Esophagus squamous epithelium (tissue), 5 donors: Measurements from ENCODE around the gene CLUH. TPM values are rescaled to one million over a fixed set of nuclear protein-coding genes. Genes with fewer than 3 reads are reported as not detected.

Experiments
- DNase-seq: peaks from one replicate; lab custom pipeline; 2025; lab: John Stamatoyannopoulos, UW
- H3K27ac ChIP-seq, 4 donors: fragments of 200-600 bp; sonication (generic); one replicate each; pipeline ENCODE4 v1.5.1; 2016 to 2019; ENCODE audit warnings: mild to moderate bottlenecking in 1 of 4
- H3K27me3 ChIP-seq, 4 donors: fragments of 200-600 bp; sonication (generic); 1 replicate in 3 of 4; 2 replicates in 1 of 4; pipeline versions ENCODE4 v1.5.1 to v1.6.0; 2017 to 2021; ENCODE audit warnings: antibody characterized with exemption in 1 of 4
- H3K36me3 ChIP-seq, 3 donors: fragments of 200-600 bp; sonication (generic); one replicate each; pipeline ENCODE4 v1.5.1; 2016 to 2019
- H3K4me1 ChIP-seq, 3 donors: fragments of 200-600 bp; sonication (generic); one replicate each; pipeline ENCODE4 v1.5.1; 2017 to 2019
- H3K4me3 ChIP-seq, 4 donors: fragments of 200-600 bp; sonication (generic); 1 replicate in 3 of 4; 2 replicates in 1 of 4; pipeline ENCODE4 v1.5.1; 2016 to 2019; ENCODE audit warnings: mild to moderate bottlenecking in 2 of 4, moderate library complexity in 1 of 4
- H3K9me3 ChIP-seq, 3 donors: fragments of 200-600 bp; sonication (generic); one replicate each; pipeline ENCODE4 v1.5.1; 2016 to 2019
- POLR2A ChIP-seq, 4 donors: fragments of 450-650 bp; IDR thresholded peaks; one replicate each; pipeline ENCODE4 v1.6.1; 2017; ENCODE audit warnings: antibody characterized with exemption in 4 of 4, mild to moderate bottlenecking in 4 of 4, moderate library complexity in 3 of 4
- WGBS, 2 donors: methylation state at CpG; one replicate each; pipeline ENCODE4 v1.1.5; 2018; 5-methylcytosine and 5-hydroxymethylcytosine counted together
- intact Hi-C: fragments of 100-400 bp; cut with DNase I; formaldehyde crosslinking; loops from one replicate; pipeline ENCODE4 v1.15.0; 2022
- total RNA-seq, 4 donors: library from RNA; depleted of rRNA; stranded (reverse); fragments of >200 nt; gene quantifications; one replicate each; pipeline ENCODE4 v1.1.0, GENCODE V29; 2016
- TF ChIP-seq, protein P1 (sequence below), 6 experiments: fragments of 450-650 bp in 4 of 6; fragments of 200-600 bp in 2 of 6; sonication (generic) in 2 of 6; IDR thresholded peaks; one replicate each; pipeline ENCODE4 v1.5.1; 2016 to 2019; ENCODE audit warnings: antibody characterized with exemption in 6 of 6, mild to moderate bottlenecking in 4 of 6, moderate library complexity in 4 of 6
- donor health status: DM: yes; HTN: yes; CAD: no.

CLUH gene
- total RNA-seq, 4 donors from 2014 or later: 89.2 to 164 (median 136) TPM

GRCh38 chr17:2705888-2706795 is 5.4 kb downstream of the CLUH start:
- TF ChIP-seq, protein P1, sequence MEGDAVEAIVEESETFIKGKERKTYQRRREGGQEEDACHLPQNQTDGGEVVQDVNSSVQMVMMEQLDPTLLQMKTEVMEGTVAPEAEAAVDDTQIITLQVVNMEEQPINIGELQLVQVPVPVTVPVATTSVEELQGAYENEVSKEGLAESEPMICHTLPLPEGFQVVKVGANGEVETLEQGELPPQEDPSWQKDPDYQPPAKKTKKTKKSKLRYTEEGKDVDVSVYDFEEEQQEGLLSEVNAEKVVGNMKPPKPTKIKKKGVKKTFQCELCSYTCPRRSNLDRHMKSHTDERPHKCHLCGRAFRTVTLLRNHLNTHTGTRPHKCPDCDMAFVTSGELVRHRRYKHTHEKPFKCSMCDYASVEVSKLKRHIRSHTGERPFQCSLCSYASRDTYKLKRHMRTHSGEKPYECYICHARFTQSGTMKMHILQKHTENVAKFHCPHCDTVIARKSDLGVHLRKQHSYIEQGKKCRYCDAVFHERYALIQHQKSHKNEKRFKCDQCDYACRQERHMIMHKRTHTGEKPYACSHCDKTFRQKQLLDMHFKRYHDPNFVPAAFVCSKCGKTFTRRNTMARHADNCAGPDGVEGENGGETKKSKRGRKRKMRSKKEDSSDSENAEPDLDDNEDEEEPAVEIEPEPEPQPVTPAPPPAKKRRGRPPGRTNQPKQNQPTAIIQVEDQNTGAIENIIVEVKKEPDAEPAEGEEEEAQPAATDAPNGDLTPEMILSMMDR (IDR thresholded peaks at IDR 0.05): no peak
- TF ChIP-seq POLR2A (IDR thresholded peaks at IDR 0.05): no peak
- H3K27me3 ChIP-seq: no peaks in the 10 kb centered on the region
- WGBS, 2 donors: 88 to 92% methylated on average over 5 to 7 of the region's 25 CpGs
- H3K36me3 ChIP-seq: peaks cover 20 to 52% (median 25%) of the 10 kb centered on the region in 3 donors
- peaks cover 38 to 66% (median 42%) of the 10 kb centered on the region in 3 donors for H3K4me1 ChIP-seq
- H3K9me3 ChIP-seq: no peaks in the 10 kb centered on the region
- H3K4me3 ChIP-seq: no peak overlapping the region
- H3K27ac ChIP-seq: peak overlapping the region in 1 of 4 donors; percentile 96
- intact Hi-C loops: no loop called here
- no peak for DNase-seq

DNA sequence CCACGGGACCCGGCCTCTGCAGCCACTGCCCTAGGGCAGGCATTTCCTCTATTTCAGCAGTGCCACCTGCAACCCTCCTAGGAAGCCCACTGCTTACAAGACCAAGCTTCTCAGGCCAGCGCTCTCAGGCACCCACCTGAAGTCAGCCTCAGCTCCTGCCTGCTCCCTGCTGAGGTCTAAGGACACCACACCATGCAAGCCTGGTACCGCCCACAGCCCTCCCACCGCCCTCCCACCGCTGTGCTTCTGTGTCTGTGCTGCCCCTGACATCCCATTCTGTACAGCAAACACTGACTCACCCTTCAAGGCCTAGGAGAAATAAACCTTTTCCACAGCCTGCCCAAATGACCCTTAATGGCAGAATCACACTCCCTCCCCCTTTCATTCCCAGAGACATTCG is 6.3 kb downstream of the CLUH start:
- Histone ChIP-seq H3K27me3 (no peaks in the 10 kb centered on the region), H3K27ac (no peak overlapping the region), H3K4me3 (no peak overlapping the region), H3K9me3 (no peaks in the 10 kb centered on the region), H3K36me3 (peaks cover 29 to 61% (median 33%) of the 10 kb centered on the region in 3 donors), H3K4me1 (peaks cover 34 to 59% (median 36%) of the 10 kb centered on the region in 3 donors)
- intact Hi-C loops: no loop called here
- 59 to 86% methylated on average over 4 to 7 of the region's 7 CpGs for WGBS, 2 donors
- no peak for DNase-seq
- no peak for TF ChIP-seq POLR2A (IDR thresholded peaks at IDR 0.05)
- TF ChIP-seq, protein P1 (IDR thresholded peaks at IDR 0.05): no peak

DNA sequence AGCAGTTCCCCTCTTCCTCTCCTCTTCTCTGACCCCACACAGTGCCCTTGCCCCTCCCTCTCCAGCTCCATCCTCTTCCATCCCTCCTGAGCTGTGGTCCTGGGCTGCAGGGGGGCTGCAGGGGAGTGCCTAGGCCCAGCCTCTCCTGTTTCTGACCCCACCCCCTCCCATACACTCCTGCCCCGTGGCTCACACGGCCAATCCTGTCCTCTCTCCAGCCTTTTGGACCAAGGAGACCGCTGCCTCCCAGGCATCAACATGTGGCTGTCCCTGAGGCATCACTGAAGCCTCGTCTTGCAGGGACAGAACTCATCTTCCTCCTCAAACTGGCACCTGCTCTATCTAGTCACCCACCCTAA is 6.7 kb downstream of the CLUH start:
- WGBS, 2 donors: 57 to 72% methylated on average over 2 to 4 of the region's 4 CpGs
- no peaks in the 10 kb centered on the region for H3K9me3 ChIP-seq
- intact Hi-C loops: no loop called here
- no peak overlapping the region for H3K4me3 ChIP-seq
- H3K27me3 ChIP-seq: no peaks in the 10 kb centered on the region
- H3K27ac ChIP-seq: no peak overlapping the region
- TF ChIP-seq, protein P1 (IDR thresholded peaks at IDR 0.05): no peak
- no peak for TF ChIP-seq POLR2A (IDR thresholded peaks at IDR 0.05)
- no peak for DNase-seq
- H3K36me3 ChIP-seq: peaks cover 33 to 65% (median 37%) of the 10 kb centered on the region in 3 donors
- H3K4me1 ChIP-seq: peaks cover 30 to 55% (median 32%) of the 10 kb centered on the region in 3 donors

DNA sequence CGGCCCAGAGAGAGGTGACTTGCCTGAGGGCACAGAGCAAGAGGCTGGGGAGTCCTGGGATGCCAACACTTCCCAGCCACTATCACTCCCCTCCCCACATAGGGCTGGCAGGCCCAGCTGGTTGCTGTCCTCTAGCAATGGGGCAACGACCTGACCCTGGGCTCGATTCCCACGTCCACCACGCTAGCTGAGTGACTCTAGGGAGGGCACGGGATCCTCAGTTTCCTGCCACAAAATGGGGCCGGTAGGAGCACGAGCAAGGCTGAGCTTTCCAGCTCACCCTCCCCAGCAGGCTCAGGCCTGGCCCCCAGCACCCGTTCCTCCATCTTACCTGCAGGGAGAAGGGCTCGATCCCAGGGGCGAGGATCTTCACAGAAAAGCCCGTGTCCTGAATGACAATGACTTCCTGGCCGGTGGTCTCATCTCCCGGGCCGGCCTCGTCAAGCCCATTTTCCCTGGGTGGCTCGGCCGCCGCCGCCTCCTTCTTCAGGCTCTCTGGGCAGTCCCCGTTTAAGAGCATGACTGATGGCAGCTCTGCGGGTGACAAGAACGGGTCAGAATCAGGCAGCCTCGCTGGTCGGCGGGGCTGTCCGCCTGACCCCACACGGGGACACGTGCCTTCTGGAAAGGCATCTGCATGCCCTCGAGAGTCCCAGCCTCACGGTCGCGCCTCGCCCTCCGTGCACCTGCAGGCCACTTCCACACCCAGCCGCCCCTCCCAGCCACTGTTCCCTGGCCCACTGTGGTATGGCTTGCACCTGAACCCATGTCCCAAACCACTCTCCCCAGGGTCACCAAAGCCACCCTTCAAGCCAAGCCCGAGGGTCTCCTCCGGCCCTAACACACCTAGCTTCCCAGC is 7.3 kb downstream of the CLUH start:
- no peak for TF ChIP-seq POLR2A (IDR thresholded peaks at IDR 0.05)
- TF ChIP-seq, protein P1 (IDR thresholded peaks at IDR 0.05): no peak
- no peaks in the 10 kb centered on the region for H3K27me3 ChIP-seq
- DNase-seq: no peak
- intact Hi-C loops: no loop called here
- WGBS, 2 donors: 79 to 90% methylated on average over 19 to 25 of the region's 38 CpGs
- no peak overlapping the region for H3K4me3 ChIP-seq
- H3K9me3 ChIP-seq: no peaks in the 10 kb centered on the region
- H3K36me3 ChIP-seq: peaks cover 34 to 71% (median 37%) of the 10 kb centered on the region in 3 donors
- peaks cover 24 to 49% (median 27%) of the 10 kb centered on the region in 3 donors for H3K4me1 ChIP-seq
- H3K27ac ChIP-seq: no peak overlapping the region
